Esophagus squamous epithelium (tissue), 4 donors: ENCODE measurements around the gene CD55.

Experiments used
- CTCF ChIP-seq, 6 experiments: fragments of 450-650 bp in 4 of 6; fragments of 200-600 bp in 2 of 6; sonication (generic) in 2 of 6; IDR thresholded peaks; one replicate each; pipeline ENCODE4 v1.5.1; 2016 to 2019; ENCODE audit warnings: antibody characterized with exemption in 6 of 6, mild to moderate bottlenecking in 4 of 6, moderate library complexity in 4 of 6
- POLR2A ChIP-seq, 4 donors: fragments of 450-650 bp; IDR thresholded peaks; one replicate each; pipeline ENCODE4 v1.6.1; 2017; ENCODE audit warnings: antibody characterized with exemption in 4 of 4, mild to moderate bottlenecking in 4 of 4, moderate library complexity in 3 of 4

- TF ChIP-seq CTCF (IDR thresholded peaks at IDR 0.05), result no peak
- no peak for TF ChIP-seq POLR2A (IDR thresholded peaks at IDR 0.05)
Measured at GRCh38 chr1:207311888-207312603, 9.4 kb upstream of the CD55 start.
